Mucosa of stomach (tissue), 1 donor: ENCODE measurements around the gene NOVA2.

Experiments used
- H3K27me3 ChIP-seq: one replicate; pipeline ENCODE4 v1.7.0; 2013; ENCODE audit warnings: mild to moderate bottlenecking, low read length; ENCODE audit not compliant: control insufficient read depth, insufficient read depth
- H3K36me3 ChIP-seq: one replicate; pipeline ENCODE4 v1.7.0; 2013; ENCODE audit warnings: low read length; ENCODE audit not compliant: control insufficient read depth, insufficient read depth
- H3K4me1 ChIP-seq: one replicate; pipeline ENCODE4 v1.7.0; 2013; ENCODE audit warnings: mild to moderate bottlenecking, low read length; ENCODE audit not compliant: control insufficient read depth, insufficient read depth
- H3K4me3 ChIP-seq: one replicate; pipeline ENCODE4 v1.7.0; 2013; ENCODE audit warnings: low read length
- H3K9ac ChIP-seq: one replicate; pipeline ENCODE4 v1.7.0; 2013; ENCODE audit warnings: mild to moderate bottlenecking, low read length, moderate library complexity
- H3K9me3 ChIP-seq: one replicate; pipeline ENCODE4 v1.7.0; 2013; ENCODE audit warnings: mild to moderate bottlenecking, low read length, moderate library complexity; ENCODE audit not compliant: control insufficient read depth
- donor health status: Pancreatic carcinoma.

The NOVA2 gene

DNA sequence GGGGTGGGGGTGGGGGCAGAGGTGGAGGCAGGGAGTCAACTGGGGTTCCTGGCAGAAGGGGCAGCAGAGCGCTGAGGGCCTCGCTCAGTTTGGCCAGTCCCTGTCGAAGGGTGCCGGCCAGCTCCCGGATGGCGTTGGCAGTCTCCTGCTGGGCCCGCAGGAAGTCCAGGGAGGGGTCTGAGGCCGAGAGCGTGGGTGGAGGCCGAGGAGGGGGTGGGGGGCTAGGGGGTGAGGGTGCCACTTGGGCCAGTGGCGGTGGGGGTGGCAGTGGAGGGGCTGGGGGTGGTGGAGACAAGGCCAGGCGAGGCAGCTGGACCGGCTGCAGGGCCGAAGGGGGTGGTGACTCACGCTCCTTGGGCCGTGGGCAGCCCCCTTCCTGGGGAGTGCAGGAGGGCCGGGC is 82.8 kb downstream of the NOVA2 start:
- H3K4me3 ChIP-seq = no peak overlapping the region
- H3K9me3 ChIP-seq = no peaks in the 10 kb centered on the region
- no peak overlapping the region for H3K9ac ChIP-seq
- H3K4me1 ChIP-seq = peaks cover 5% of the 10 kb centered on the region
- no peaks in the 10 kb centered on the region for H3K27me3 ChIP-seq
- no peaks in the 10 kb centered on the region for H3K36me3 ChIP-seq

- Histone ChIP-seq H3K9ac (no peak overlapping the region), H3K4me1 (peaks cover 14% of the 10 kb centered on the region), H3K36me3 (no peaks in the 10 kb centered on the region), H3K9me3 (no peaks in the 10 kb centered on the region), H3K27me3 (no peaks in the 10 kb centered on the region), H3K4me3 (no peak overlapping the region)
Observed at GRCh38 chr19:45889210-45889885, 84.3 kb downstream of the NOVA2 start.

- H3K4me1 ChIP-seq = peaks cover 27% of the 10 kb centered on the region
- H3K36me3 ChIP-seq = no peaks in the 10 kb centered on the region
- H3K4me3 ChIP-seq = peak overlapping the region; percentile 53
- no peaks in the 10 kb centered on the region for H3K27me3 ChIP-seq
- peak overlapping the region; percentile 93 for H3K9ac ChIP-seq
- H3K9me3 ChIP-seq = no peaks in the 10 kb centered on the region
Observed at GRCh38 chr19:45887200-45887710, 86.4 kb downstream of the NOVA2 start.

GRCh38 chr19:45886427-45887199 is 87.1 kb downstream of the NOVA2 start:
- Histone ChIP-seq H3K36me3 (no peaks in the 10 kb centered on the region), H3K4me1 (peaks cover 33% of the 10 kb centered on the region), H3K9ac (peak overlapping the region; percentile 93), H3K4me3 (peak overlapping the region; percentile 53), H3K9me3 (no peaks in the 10 kb centered on the region), H3K27me3 (no peaks in the 10 kb centered on the region)

- H3K4me1 ChIP-seq = peaks cover 41% of the 10 kb centered on the region
- H3K9me3 ChIP-seq = no peaks in the 10 kb centered on the region
- H3K27me3 ChIP-seq = no peaks in the 10 kb centered on the region
- no peaks in the 10 kb centered on the region for H3K36me3 ChIP-seq
- peak within 1 kb of the TSS; percentile 53 for H3K4me3 ChIP-seq
- H3K9ac ChIP-seq = peak within 1 kb of the TSS; percentile 93
Observed at GRCh38 chr19:45885556-45886426, 87.9 kb downstream of the NOVA2 start, which contains the start of gene IRF2BP1. Gene IRF2BP1, minus strand, starts transcription at chr19:45886141. Its CDS starts 367 bp downstream, at chr19:45885774.

DNA sequence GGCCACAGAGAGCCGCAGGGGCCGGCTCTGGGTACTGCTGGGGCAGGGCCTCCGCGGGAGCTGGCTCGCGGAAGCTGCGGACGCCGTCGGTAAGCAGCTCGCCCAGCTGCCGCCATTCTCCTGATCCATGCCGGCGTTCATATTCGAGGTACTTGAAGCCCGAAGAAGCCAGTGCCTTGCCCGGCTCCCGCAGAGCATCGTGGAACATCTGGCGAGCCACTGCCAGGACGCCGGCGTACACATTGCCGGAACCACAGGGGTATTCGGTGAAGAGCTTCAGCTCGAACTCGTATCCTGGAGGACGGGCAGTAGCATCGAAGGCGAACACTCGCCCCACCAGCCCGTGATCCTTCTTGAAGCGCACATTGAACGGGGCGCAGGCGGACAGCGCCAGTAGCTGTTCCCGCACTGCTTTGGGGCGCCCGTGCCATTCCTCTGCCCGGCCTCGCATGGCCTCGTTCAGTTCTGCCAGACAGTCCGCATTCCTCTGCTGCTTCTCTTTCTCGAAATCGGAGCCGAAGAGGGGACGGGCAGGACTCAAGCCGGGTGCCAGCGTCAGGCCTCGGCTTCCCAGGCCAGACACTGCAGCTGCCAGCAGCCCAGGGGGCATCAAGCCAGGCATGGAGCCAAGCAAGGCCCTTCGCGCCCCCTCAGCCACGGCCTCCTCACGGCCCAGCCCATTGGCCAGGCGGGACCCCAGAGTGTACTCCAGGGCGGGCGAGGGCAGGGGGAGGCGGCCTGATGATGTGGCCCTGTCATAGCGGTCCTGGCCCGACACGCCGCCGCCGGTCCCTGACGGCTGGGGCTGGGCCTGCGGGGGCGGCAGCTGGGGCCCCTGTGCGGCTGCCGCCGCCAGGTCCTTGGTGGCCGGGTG is 88.7 kb downstream of the NOVA2 start:
- peak overlapping the region; percentile 93 for H3K9ac ChIP-seq
- no peak overlapping the region for H3K4me3 ChIP-seq
- no peaks in the 10 kb centered on the region for H3K27me3 ChIP-seq
- no peaks in the 10 kb centered on the region for H3K36me3 ChIP-seq
- peaks cover 46% of the 10 kb centered on the region for H3K4me1 ChIP-seq
- H3K9me3 ChIP-seq = no peaks in the 10 kb centered on the region

DNA sequence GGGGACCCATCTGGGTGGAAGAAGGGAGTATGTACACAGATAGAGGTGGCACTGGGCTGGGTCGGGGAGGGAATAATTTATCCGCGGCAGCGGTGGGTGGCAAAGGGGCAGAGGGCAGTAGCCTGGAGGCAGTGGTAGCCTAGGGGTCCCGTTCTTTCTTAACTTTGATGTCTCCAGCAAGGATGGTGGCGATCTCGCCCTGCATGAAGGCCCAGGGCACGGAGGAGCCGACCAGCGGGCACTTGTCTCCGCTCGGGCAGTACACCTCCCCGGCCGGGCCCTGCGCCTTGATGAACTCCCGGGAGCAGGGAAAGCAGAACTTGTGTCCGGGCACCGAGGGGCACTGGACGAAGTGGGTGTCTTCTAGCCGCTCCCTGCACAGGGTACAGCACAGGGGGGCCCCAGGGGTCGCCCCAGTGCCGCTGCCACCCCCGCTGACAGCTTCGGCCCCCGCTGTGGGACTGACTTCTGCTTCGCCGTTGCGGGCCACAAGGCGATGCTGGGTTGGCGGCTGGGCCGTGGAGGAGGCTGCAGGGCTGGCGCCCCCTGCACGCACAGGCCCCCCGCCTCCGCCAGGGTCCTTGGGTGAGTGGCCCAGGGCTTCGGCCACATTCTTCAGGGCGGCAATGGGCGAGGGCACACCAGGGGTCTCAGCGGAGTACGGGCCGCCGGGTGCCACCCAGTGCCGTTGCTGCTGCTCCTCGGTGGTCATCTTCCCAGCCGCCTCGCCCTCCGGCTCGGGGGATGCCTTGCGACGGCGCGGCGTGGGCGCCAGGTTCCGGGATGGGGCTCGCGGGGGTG is 89.6 kb downstream of the NOVA2 start:
- Histone ChIP-seq H3K4me3 (peak overlapping the region; percentile 16), H3K36me3 (no peaks in the 10 kb centered on the region), H3K9ac (peak overlapping the region; percentile 63), H3K27me3 (no peaks in the 10 kb centered on the region), H3K4me1 (peaks cover 54% of the 10 kb centered on the region), H3K9me3 (no peaks in the 10 kb centered on the region)
